MM.1S (cell line): ENCODE data around the gene DUSP3.

ENCODE experiments used
- CTCF ChIP-seq: fragments of 300-600 bp; sonication (generic); IDR thresholded peaks from 2 replicates; pipeline ENCODE4 v1.5.1; 2016; ENCODE audit warnings: antibody characterized with exemption, low read length, mixed read lengths
- EZH2phosphoT487 ChIP-seq: fragments of 300-600 bp; sonication (generic); IDR thresholded peaks from 2 replicates; pipeline ENCODE4 v1.6.1; 2018; ENCODE audit warnings: antibody characterized with exemption, low read length

- no peak for TF ChIP-seq EZH2phosphoT487
- no peak for TF ChIP-seq CTCF
These were observed 37.1 kb downstream of the DUSP3 start for GRCh38 chr17:43741636-43742035.
